ENCODE results near the gene KBTBD13.
"Not testable (repeated sequence)": the region's sequence is repeated elsewhere in the genome, so short reads cannot be mapped to it uniquely, and the experiment has no call there.

Gene KBTBD13

DNA sequence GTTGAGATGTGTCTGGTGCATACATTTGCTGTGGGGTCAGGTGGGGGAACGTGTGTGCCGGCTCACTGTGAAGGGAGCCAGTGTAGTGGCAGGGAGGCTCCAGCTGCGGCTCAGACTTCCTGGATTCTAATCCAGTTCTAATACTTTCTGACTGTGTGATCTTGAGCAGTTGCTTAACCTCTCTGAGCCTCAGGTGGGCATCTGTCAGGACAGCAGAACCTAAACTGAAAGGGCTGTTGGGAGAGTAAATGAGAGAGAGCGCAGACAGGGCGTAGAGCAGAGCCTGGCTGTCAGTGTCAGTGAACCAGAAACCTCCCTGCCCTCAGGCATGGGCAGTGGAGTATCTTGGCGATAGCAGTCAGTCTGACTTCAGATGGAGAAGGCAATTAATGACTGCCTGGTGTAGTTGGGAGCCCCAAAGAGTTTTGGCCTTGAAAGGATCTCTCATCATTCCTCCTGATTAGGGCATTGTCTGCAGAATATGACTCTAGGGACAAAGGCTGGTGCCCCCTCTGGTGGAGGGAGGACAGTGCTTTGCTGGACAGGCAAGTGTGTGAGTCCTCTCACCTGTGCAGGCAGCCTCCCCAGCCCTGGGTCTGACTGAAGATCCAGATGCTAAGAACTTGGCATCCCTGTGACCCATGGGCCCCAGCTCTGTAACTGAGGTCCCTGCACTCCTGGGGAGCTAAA lies 9.6 kb downstream of the KBTBD13 start:
- Mint-ChIP-seq H3K4me1 (ENCODE audit: low read depth) (peaks cover 16% of the 10 kb centered on the region), H3K4me3 (no peak overlapping the region), H3K27me3 (no peaks in the 10 kb centered on the region), H3K27ac (no peak overlapping the region), H3K9me3 (no peaks in the 10 kb centered on the region), H3K36me3 (ENCODE audit: low read depth) (no peaks in the 10 kb centered on the region)

DNA sequence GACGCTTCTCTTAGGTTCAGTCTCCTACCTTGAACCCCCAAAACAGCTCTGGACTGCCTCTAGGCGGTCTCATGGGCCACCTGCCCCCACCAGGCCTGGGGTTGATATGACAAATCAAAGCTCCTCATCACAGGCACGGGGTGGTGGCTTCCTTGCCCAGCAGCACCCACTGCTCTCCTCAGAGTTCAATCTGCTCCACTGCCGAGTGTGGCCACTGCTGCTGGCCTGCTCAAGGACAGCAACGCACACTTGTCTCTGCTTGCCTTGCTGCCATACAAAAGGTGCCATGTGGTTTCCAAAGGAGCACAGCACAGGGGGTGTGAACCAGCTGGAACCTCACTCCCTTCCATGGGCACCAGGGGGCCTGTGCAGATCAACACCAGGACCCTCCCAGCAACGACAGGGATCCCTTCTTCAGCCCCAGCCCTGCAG lies 10.2 kb downstream of the KBTBD13 start:
- H3K27ac Mint-ChIP-seq: no peak overlapping the region
- peaks cover 13% of the 10 kb centered on the region for H3K4me1 Mint-ChIP-seq (ENCODE audit: low read depth)
- H3K4me3 Mint-ChIP-seq: no peak overlapping the region
- H3K9me3 Mint-ChIP-seq: no peaks in the 10 kb centered on the region
- H3K36me3 Mint-ChIP-seq (ENCODE audit: low read depth): no peaks in the 10 kb centered on the region
- no peaks in the 10 kb centered on the region for H3K27me3 Mint-ChIP-seq

DNA sequence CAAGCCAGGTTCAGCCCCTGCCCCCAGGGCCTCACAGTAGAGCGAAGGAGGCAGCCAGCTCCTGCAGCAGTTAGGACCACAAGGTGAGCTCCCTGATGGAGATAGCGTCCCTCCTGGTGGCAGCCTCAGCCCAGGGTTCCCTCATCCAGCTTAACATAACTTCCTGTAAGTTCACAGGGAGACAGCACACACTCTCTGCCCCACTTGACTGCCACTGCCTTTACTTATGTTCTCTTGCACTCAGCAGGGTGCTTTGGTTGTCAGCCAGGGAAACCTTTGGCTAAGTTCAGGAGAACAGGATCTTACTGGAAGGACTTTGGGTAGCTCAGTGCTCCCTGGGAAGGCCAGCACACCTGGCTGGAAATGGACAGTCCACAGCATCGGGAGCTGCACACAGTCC lies 10.9 kb downstream of the KBTBD13 start:
- Mint-ChIP-seq H3K36me3 (ENCODE audit: low read depth) (no peaks in the 10 kb centered on the region), H3K27ac (no peak overlapping the region), H3K27me3 (no peaks in the 10 kb centered on the region), H3K9me3 (no peaks in the 10 kb centered on the region), H3K4me3 (no peak overlapping the region), H3K4me1 (ENCODE audit: low read depth) (peaks cover 6% of the 10 kb centered on the region)

DNA sequence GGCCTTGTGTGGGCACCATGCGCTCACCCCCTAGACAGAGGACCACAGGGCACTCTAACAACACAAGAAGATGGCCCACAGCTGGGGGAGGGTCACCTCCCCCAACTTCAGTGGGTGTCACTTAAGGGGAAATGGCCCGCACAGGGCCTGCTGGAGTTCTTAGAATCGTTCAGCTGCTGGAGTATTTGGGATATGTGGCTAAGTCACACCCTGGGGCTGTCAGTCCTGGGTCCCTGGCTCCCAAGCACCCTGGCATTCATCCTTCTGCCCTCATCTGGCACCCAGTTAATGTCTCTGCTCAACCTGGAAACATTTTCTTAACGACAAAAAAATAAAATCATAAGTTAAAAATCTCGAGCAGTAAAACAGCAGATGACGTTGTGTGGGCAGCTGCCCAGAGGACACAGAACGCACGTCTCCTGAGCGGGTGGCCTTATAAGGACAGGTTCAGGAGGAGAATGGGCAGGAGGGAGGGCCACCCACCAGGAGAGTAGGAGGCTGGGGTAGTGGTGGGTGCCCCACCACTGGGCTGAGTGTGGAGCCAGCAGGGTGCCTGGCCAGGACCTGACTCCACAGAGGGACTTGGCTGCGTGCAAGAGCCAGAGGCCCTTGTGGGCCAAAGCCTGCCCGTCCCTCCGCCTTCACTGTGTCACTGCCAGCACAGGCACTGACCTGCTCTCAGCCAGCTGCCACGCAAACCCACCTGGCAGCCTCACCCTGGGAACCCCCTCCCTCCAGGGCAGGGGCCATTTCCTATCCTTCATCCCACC lies 11.5 kb downstream of the KBTBD13 start:
- no peaks in the 10 kb centered on the region for H3K4me1 Mint-ChIP-seq (ENCODE audit: low read depth)
- no peaks in the 10 kb centered on the region for H3K9me3 Mint-ChIP-seq
- H3K27me3 Mint-ChIP-seq: no peaks in the 10 kb centered on the region

DNA sequence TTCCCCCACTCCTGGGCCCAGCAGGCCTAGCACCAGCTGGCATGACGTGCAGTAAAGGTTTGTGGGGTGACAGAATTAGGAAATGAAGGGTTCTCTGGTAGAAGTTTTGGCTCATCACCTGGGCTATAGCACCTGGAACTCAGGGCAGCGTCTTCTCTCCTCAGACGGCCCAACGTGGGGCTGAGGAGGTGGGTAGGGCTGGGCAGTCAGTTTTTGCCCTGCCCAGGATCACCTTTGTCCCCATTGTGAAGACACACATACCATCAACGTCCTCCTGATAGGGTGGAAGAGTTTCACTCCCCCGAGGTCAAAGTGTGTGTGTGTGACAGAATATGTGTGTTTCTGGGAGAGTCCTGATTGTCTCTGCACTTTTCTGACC lies 12.1 kb downstream of the KBTBD13 start:
- H3K4me3 Mint-ChIP-seq: no peak overlapping the region
- H3K36me3 Mint-ChIP-seq (ENCODE audit: low read depth): no peaks in the 10 kb centered on the region
- H3K9me3 Mint-ChIP-seq: no peaks in the 10 kb centered on the region
- H3K27ac Mint-ChIP-seq: no peak overlapping the region
- H3K27me3 Mint-ChIP-seq: no peaks in the 10 kb centered on the region
- H3K4me1 Mint-ChIP-seq (ENCODE audit: low read depth): no peaks in the 10 kb centered on the region

More for the DNA sequence above, 11.5 kb downstream of the KBTBD13 start:
- no peak overlapping the region for H3K27ac Mint-ChIP-seq
- no peaks in the 10 kb centered on the region for H3K36me3 Mint-ChIP-seq (ENCODE audit: low read depth)
- H3K4me3 Mint-ChIP-seq: no peak overlapping the region

DNA sequence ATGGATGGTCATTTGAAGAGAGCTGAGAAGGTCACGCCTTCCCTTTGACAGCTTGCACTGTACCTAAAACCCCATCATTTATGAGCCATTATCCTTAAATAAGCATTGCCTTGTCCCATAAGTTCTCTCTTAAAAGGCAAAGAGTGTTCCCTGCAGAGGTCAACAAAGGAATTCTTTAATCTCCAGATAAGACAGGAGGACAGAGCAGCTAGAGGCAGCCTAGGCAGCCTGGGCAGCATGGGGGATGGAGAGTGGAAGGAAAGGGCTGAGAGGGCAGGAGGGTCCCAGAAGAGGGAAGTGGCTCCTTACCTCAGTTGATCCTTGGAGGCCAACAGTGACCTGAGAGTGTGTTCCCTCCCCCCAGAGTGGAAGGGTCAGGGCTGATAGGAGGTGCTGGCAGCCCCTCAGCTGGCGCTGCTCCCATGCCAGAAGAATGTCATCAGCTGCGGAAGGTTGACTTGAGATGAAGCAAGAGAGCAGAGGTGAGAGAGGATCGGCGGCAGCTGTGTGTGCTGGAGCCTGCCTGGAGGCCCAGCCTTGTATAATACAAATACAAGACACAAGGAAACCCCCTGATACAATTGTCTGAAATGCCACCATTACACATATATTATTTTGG lies 12.8 kb downstream of the KBTBD13 start:
- Mint-ChIP-seq H3K27ac (no peak overlapping the region), H3K9me3 (no peaks in the 10 kb centered on the region), H3K27me3 (no peaks in the 10 kb centered on the region), H3K4me1 (ENCODE audit: low read depth) (no peaks in the 10 kb centered on the region), H3K4me3 (no peak overlapping the region), H3K36me3 (ENCODE audit: low read depth) (no peaks in the 10 kb centered on the region)

DNA sequence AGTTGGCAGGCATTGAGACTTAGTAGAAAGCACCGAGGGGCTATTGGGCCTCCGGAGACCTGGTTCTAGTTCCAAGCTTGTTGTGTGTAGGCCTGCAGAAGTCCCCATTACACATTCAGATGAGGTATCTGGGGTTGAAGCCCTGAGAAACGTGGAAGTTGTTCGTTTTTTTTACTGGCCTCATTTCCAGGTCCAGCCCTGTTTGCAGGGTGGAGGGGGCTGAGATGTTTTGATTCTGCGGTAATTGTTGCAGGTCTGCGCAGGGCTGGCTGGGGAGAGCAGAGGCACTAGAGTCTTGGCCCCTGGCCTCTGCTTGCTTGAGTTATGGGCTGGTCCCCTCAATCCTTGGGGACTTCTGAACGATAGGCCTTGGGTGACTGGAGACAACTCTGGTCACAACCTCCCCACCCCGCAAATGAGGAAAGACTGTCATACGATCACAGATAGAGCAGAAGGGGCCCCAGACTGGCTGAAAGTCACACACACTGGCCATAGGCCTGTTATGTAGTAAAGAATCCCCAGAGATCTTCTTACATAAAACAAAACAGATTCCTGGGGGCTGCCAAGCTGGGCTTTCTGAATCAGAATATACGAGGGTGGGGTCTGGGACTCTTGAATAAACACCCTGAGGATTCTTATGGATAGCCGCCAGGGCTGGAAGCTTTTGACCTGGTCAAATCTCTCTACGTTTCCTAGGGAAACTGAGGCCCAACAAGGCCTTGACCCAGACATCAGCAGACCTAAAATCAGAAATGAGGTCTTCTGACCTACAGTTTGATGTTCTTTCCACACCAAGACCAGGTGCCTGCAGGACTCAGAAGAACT lies 15.6 kb downstream of the KBTBD13 start:
- Mint-ChIP-seq H3K9me3 (no peaks in the 10 kb centered on the region), H3K27ac (no peak overlapping the region), H3K36me3 (ENCODE audit: low read depth) (peaks cover 6% of the 10 kb centered on the region), H3K4me1 (ENCODE audit: low read depth) (no peaks in the 10 kb centered on the region), H3K4me3 (no peak overlapping the region), H3K27me3 (no peaks in the 10 kb centered on the region)

DNA sequence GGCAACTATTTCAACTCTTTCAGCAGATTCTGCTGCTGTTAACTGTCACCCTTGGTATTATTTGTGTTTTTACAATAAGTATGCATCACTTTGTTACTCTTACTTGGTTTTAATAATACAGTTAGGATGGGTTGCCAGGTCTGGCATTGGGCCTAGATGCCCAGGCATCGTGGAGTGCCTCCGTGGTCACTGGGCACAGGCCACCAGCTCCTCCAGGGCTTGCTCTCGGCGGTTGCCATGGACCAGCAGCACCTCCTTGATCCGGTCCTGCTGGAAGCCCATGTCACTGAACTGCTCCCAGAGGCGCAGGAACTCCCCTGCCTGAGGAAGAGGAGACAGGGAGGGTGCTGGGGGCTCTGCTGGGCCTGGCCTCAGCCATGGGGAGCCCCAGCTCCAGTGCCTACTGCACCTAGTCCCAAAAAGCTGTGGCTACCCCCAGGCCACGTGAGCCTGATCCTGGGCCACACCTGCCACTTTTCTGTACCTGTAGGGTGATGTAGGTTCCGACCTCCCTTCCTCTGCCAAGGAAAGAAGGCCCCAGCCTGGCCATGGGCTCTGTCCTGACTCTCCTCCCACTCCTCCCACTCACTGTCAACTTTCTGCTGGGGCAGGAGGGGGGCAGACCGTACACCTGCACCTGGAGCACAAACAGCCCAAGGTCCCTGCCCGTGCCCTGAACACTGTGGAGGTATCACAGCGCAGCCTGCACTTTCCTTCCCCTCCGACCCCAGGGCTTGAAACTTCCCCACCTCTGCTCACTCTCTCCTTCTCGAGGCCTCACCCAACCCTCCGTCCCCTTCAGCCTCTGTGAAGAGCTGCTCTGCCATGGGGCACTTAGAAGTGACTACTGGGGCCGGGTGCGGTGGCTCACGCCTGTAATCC lies 16.6 kb downstream of the KBTBD13 start:
- H3K36me3 Mint-ChIP-seq (ENCODE audit: low read depth): peaks cover 13% of the 10 kb centered on the region
- H3K27me3 Mint-ChIP-seq: no peaks in the 10 kb centered on the region
- no peak overlapping the region for H3K27ac Mint-ChIP-seq
- H3K4me3 Mint-ChIP-seq: no peak overlapping the region
- H3K4me1 Mint-ChIP-seq (ENCODE audit: low read depth): no peaks in the 10 kb centered on the region
- no peaks in the 10 kb centered on the region for H3K9me3 Mint-ChIP-seq

DNA sequence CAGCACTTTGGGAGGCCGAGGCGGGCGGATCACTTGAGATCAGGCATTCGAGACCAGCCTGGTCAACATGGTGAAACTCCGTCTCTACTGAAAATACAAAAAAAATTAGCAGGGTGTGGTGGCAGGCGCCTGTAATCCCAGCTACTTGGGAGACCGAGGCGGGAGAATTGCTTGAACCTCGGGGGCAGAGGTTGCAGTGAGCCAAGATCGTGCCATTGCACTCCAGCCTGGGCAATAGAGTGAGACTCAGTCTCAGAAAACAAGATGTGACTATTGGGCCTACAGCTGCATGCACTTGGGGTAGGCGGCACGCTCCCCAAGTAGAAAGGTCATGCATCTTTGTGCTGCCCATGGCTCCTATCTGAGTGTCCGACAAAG lies 17.2 kb downstream of the KBTBD13 start:
- not testable (repeated sequence) for H3K27ac Mint-ChIP-seq; H3K4me1 Mint-ChIP-seq (ENCODE audit: low read depth); H3K27me3 Mint-ChIP-seq; H3K4me3 Mint-ChIP-seq; H3K9me3 Mint-ChIP-seq
- peaks cover 19% of the 10 kb centered on the region for H3K36me3 Mint-ChIP-seq (ENCODE audit: low read depth)

DNA sequence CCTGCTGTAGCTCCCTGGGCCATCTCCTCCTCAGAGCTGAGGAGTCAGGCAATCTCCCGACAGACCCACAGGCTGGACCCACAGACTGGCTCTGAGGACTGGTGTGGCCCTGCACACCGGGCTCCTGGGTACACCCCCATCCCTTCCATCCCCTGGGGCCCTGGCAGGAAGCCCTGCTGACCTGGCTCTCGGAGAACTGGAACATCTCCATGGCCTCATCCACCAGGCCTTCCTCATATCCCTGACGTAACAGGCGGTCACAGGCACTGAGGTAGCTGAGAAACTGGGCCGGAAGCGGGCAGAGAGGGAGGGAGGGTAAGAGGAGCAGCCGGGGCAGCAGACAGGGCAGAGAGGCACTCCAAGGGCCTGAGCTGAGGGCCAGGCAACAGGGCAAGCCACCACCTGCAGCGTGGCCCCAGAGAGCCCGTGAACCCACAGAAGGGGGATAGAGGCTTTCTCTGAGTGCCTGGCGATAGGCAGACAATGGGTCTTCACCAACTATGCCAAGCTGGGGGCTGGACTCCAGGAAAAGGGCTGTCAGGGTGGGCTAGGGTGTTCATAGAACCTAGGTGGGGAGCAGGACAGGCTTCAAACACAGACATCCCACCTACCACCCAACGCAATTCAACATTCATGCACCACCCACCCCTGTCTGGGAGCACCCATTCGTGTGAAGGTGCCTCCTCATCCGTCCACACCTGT lies 17.9 kb downstream of the KBTBD13 start:
- no peak overlapping the region for H3K27ac Mint-ChIP-seq
- H3K4me1 Mint-ChIP-seq (ENCODE audit: low read depth): no peaks in the 10 kb centered on the region
- H3K9me3 Mint-ChIP-seq: no peaks in the 10 kb centered on the region
- H3K4me3 Mint-ChIP-seq: no peak overlapping the region
- H3K27me3 Mint-ChIP-seq: no peaks in the 10 kb centered on the region
- H3K36me3 Mint-ChIP-seq (ENCODE audit: low read depth): peaks cover 22% of the 10 kb centered on the region

DNA sequence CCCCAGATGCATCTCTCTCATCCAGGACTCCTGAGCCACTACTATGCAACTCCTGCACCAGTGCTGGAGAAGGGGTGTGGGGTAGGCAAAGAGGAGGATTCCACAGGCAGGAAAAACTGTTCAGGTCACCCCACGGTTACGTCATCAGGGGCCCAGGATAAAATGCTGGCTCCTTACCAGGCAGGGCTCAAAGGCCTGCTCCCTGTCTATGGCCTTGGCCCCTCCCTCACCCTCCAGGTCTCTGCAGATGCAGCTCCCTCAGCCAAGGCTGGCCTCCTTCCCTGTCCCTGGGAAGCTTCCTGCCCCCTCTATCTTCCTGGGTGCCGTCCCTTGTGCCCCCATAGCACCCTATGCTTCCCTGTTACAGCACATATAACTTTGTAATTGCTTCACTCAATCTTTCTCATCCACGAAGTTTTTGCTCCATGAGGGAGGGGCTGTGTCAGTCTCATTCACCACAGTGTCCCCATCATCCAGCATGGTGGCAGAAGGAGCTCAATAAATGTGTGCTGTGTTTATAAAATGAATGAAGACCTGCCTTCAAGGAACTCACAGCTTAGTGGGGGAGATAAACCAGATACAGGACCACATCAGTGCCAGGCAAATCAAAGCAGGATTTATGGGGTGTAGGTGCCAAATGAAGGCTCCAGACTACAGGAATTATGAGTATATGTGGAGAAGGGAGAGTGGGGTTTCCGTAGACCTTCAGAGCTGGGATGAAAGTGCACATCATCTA lies 18.6 kb downstream of the KBTBD13 start:
- H3K27me3 Mint-ChIP-seq: no peaks in the 10 kb centered on the region
- H3K4me1 Mint-ChIP-seq (ENCODE audit: low read depth): no peaks in the 10 kb centered on the region
- H3K9me3 Mint-ChIP-seq: no peaks in the 10 kb centered on the region
- H3K27ac Mint-ChIP-seq: no peak overlapping the region
- H3K36me3 Mint-ChIP-seq (ENCODE audit: low read depth): peaks cover 23% of the 10 kb centered on the region
- no peak overlapping the region for H3K4me3 Mint-ChIP-seq

DNA sequence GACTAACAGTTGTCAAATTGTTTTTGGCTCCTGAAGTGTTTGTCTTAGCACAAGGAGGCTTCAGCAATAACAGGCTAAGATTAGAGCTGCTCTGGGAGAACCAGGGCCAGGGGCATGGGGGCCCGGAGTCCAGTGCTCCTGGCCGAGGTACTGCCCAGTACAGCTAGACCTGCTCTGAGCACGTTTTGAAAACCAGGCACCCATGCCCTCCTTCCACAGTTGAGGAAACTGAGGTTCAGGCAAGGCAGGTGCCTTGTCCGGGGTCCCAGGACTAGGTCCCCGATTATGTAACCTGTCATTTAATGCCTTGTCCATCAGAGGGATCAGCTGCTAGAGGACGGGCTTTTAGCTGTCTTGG lies 19.2 kb downstream of the KBTBD13 start:
- Mint-ChIP-seq H3K27ac (no peak overlapping the region), H3K36me3 (ENCODE audit: low read depth) (peaks cover 28% of the 10 kb centered on the region), H3K4me1 (ENCODE audit: low read depth) (no peaks in the 10 kb centered on the region), H3K4me3 (no peak overlapping the region), H3K9me3 (no peaks in the 10 kb centered on the region), H3K27me3 (no peaks in the 10 kb centered on the region)

All from stimulated activated naive CD8-positive, alpha-beta T cell treated with anti-CD3 and anti-CD28 coated beads, Interleukin-15, Interleukin-2, amounts not matched to agents 100 ng/mL and 50 ng/mL, for 24 hours (primary cell).